ENCODE results near the gene PAXX. TPM values are rescaled to one million over a fixed set of nuclear protein-coding genes. Genes with fewer than 3 reads are reported as not detected.

The PAXX gene
- total and polyA plus RNA-seq, 2 donors (not counting 1 experiment from before 2014, with no cell fraction given), result 6.1 to 13.7 TPM

DNA sequence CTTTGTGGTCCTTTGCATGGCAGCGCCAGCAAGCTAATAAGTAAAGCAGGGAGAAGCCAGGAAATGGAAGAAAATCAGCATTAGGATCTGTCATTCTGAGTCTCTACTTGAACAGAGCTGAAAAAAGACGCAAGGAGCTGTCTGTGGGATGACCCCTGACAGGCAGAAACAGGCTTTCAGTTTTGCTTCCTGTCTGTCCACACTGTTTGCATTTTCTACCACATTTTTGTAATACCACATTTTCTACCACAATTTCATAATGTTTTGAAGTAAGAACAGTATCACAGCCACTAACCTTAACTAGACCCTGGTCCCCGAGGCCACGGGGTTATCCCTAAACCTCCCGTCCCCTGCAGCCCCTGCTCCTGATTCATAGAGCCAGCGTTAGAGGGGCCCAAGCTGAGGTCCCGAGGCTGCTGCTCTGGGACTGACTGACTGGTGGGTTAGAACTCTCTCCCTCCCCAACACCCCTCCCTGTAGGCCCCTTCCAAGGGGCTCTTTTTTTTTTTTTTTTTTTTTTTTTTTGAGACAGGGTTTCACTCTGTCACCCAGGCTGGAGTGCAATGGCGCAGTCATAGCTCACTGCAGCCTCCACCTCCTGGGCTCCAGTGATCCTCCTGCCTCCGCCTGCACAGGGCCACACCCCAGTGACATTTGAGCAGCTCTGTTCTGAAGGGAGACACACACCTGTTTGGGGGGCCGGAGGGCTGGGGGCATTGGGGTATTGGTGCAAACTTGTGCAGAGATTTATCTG is 8.1 kb downstream of the PAXX start:
- Histone ChIP-seq H3K79me2 (ENCODE audit: control insufficient read depth, insufficient read depth, low read length) (no peaks in the 10 kb centered on the region), H3K4me1 (ENCODE audit: control insufficient read depth, extremely low read depth, insufficient read depth, low read length) (peaks cover 13% of the 10 kb centered on the region), H3K36me3 (ENCODE audit: control insufficient read depth, insufficient read depth, low read length) (no peaks in the 10 kb centered on the region), H3K4me3 (replicated peaks in 1 of 4; ENCODE audit: control extremely low read depth in 1 of 4, insufficient read depth in 1 of 4, low read depth in 3 of 4, low read length in 4 of 4) (no peak overlapping the region), H2AFZ (ENCODE audit: low read length) (no peak overlapping the region), H3K4me2 (ENCODE audit: extremely low read depth, insufficient read depth, low read length) (peak overlapping the region; percentile 7), H3K27me3 (ENCODE audit: control insufficient read depth, insufficient read depth, low read length) (no peaks in the 10 kb centered on the region), H3K27ac (ENCODE audit: insufficient read depth, low read length) (no peak overlapping the region), H3K9me3 (ENCODE audit: control insufficient read depth, insufficient read depth, low read depth, low read length) (no peaks in the 10 kb centered on the region), H3K9ac (ENCODE audit: insufficient read depth, low read length) (no peak overlapping the region), H4K20me1 (ENCODE audit: control insufficient read depth, extremely low read depth, insufficient read depth, low read length) (no peaks in the 10 kb centered on the region)
- no peak for TF ChIP-seq CTCF (conservative IDR thresholded peaks at IDR 0.05 in 1 of 2, IDR thresholded peaks at IDR 0.05 in 1 of 2; ENCODE audit: low read depth in 1 of 2, low read length in 2 of 2)
- TF ChIP-seq EZH2 (IDR thresholded peaks at IDR 0.05; ENCODE audit: low read length, missing control alignments), result no peak
- peak; percentile 67 to 68 for DNase-seq (ENCODE audit: low read depth in 2 of 2)

- Histone ChIP-seq H3K4me1 (ENCODE audit: control insufficient read depth, extremely low read depth, insufficient read depth, low read length) (peaks cover 16% of the 10 kb centered on the region), H3K27ac (ENCODE audit: insufficient read depth, low read length) (no peak overlapping the region), H3K9me3 (ENCODE audit: control insufficient read depth, insufficient read depth, low read depth, low read length) (no peaks in the 10 kb centered on the region), H3K9ac (ENCODE audit: insufficient read depth, low read length) (no peak overlapping the region), H4K20me1 (ENCODE audit: control insufficient read depth, extremely low read depth, insufficient read depth, low read length) (no peaks in the 10 kb centered on the region), H3K27me3 (ENCODE audit: control insufficient read depth, insufficient read depth, low read length) (no peaks in the 10 kb centered on the region), H2AFZ (ENCODE audit: low read length) (no peak overlapping the region), H3K36me3 (ENCODE audit: control insufficient read depth, insufficient read depth, low read length) (no peaks in the 10 kb centered on the region), H3K79me2 (ENCODE audit: control insufficient read depth, insufficient read depth, low read length) (no peaks in the 10 kb centered on the region), H3K4me3 (replicated peaks in 1 of 4; ENCODE audit: control extremely low read depth in 1 of 4, insufficient read depth in 1 of 4, low read depth in 3 of 4, low read length in 4 of 4) (no peak overlapping the region), H3K4me2 (ENCODE audit: extremely low read depth, insufficient read depth, low read length) (no peak overlapping the region)
- TF ChIP-seq CTCF (conservative IDR thresholded peaks at IDR 0.05 in 1 of 2, IDR thresholded peaks at IDR 0.05 in 1 of 2; ENCODE audit: low read depth in 1 of 2, low read length in 2 of 2), result no peak
- no peak for TF ChIP-seq EZH2 (IDR thresholded peaks at IDR 0.05; ENCODE audit: low read length, missing control alignments)
- DNase-seq (ENCODE audit: low read depth in 2 of 2), result no peak
Measured at GRCh38 chr9:137001857-137002645, 9.8 kb downstream of the PAXX start.

DNA sequence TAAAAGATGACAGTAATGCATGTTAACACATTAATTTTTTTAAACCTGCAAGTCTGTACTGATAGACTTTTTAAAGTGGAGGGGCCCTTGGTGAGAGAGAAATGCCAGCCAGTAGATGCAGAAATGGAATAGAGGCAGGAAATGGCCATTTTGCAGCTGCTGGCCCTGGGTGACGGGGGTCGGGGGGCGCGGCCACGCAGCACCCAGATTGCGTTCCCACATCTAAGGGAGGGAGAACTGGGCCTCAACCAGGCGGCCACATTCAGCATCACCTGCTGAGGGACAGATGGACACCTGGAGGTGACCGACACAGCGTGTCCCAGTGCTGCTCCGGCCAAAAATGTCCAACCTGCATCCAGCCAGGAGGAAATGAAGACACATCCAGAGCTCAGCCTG is 10.4 kb downstream of the PAXX start:
- H3K79me2 ChIP-seq (ENCODE audit: control insufficient read depth, insufficient read depth, low read length), result no peaks in the 10 kb centered on the region
- DNase-seq (ENCODE audit: low read depth in 2 of 2), result no peak
- H3K27ac ChIP-seq (ENCODE audit: insufficient read depth, low read length), result no peak overlapping the region
- H3K4me1 ChIP-seq (ENCODE audit: control insufficient read depth, extremely low read depth, insufficient read depth, low read length), result peaks cover 19% of the 10 kb centered on the region
- H3K4me2 ChIP-seq (ENCODE audit: extremely low read depth, insufficient read depth, low read length), result no peak overlapping the region
- H3K9ac ChIP-seq (ENCODE audit: insufficient read depth, low read length), result no peak overlapping the region
- no peak overlapping the region for H2AFZ ChIP-seq (ENCODE audit: low read length)
- H3K36me3 ChIP-seq (ENCODE audit: control insufficient read depth, insufficient read depth, low read length), result no peaks in the 10 kb centered on the region
- TF ChIP-seq CTCF (conservative IDR thresholded peaks at IDR 0.05 in 1 of 2, IDR thresholded peaks at IDR 0.05 in 1 of 2; ENCODE audit: low read depth in 1 of 2, low read length in 2 of 2) (no peak), EZH2 (IDR thresholded peaks at IDR 0.05; ENCODE audit: low read length, missing control alignments) (no peak)
- H3K4me3 ChIP-seq (replicated peaks in 1 of 4; ENCODE audit: control extremely low read depth in 1 of 4, insufficient read depth in 1 of 4, low read depth in 3 of 4, low read length in 4 of 4), result no peak overlapping the region
- H3K27me3 ChIP-seq (ENCODE audit: control insufficient read depth, insufficient read depth, low read length), result no peaks in the 10 kb centered on the region
- H4K20me1 ChIP-seq (ENCODE audit: control insufficient read depth, extremely low read depth, insufficient read depth, low read length), result no peaks in the 10 kb centered on the region
- H3K9me3 ChIP-seq (ENCODE audit: control insufficient read depth, insufficient read depth, low read depth, low read length), result no peaks in the 10 kb centered on the region
